Smooth muscle cell (in vitro differentiated cells): Measurements from ENCODE around the gene PGP. TPM values are rescaled to one million over a fixed set of nuclear protein-coding genes. Genes with fewer than 3 reads are reported as not detected.

Source experiments
- DNase-seq: peaks from one replicate; lab custom pipeline; 2025; ENCODE audit not compliant: unreplicated experiment; lab: John Stamatoyannopoulos, UW
- H2AFZ ChIP-seq: fragments of 200-600 bp; sonication (generic); 2 replicates; pipeline ENCODE4 v1.6.0; 2016; ENCODE audit warnings: antibody characterized with exemption, low read depth, mild to moderate bottlenecking
- H3F3A ChIP-seq: fragments of 200-600 bp; sonication (generic); 2 replicates; pipeline ENCODE4 v1.6.0; 2017; ENCODE audit warnings: antibody characterized with exemption, low read depth
- H3K27ac ChIP-seq: fragments of 200-600 bp; sonication (generic); 2 replicates; pipeline ENCODE4 v1.5.1; 2016; ENCODE audit warnings: low read depth, mild to moderate bottlenecking
- H3K27me3 ChIP-seq: fragments of 200-600 bp; sonication (generic); 2 replicates; pipeline ENCODE4 v1.6.1; 2016; ENCODE audit warnings: low read depth, mild to moderate bottlenecking
- H3K36me3 ChIP-seq: fragments of 200-600 bp; sonication (generic); 2 replicates; pipeline ENCODE4 v1.5.1; 2016; ENCODE audit warnings: low read depth
- H3K4me1 ChIP-seq: fragments of 200-600 bp; sonication (generic); 2 replicates; pipeline ENCODE4 v1.5.1; 2016; ENCODE audit warnings: low read depth
- H3K4me2 ChIP-seq: fragments of 200-600 bp; sonication (generic); 2 replicates; pipeline ENCODE4 v1.6.0; 2016; ENCODE audit warnings: mild to moderate bottlenecking
- H3K4me3 ChIP-seq: fragments of 200-600 bp; sonication (generic); 2 replicates; pipeline ENCODE4 v1.5.1; 2016; ENCODE audit warnings: mild to moderate bottlenecking
- H3K79me2 ChIP-seq: fragments of 200-600 bp; sonication (generic); 2 replicates; pipeline ENCODE4 v1.6.0; 2016; ENCODE audit warnings: low read depth, mild to moderate bottlenecking
- H3K9ac ChIP-seq: fragments of 200-600 bp; sonication (generic); 2 replicates; pipeline ENCODE4 v1.6.0; 2016; ENCODE audit warnings: low read depth
- H3K9me3 ChIP-seq: fragments of 200-600 bp; sonication (generic); replicated peaks from 2 replicates; pipeline ENCODE4 v1.5.1; 2016; ENCODE audit warnings: low read depth
- H4K20me1 ChIP-seq: fragments of 200-600 bp; sonication (generic); 2 replicates; pipeline ENCODE4 v1.6.0; 2016; ENCODE audit warnings: low read depth
- whole genome bisulfite sequencing: methylation state at CpG from one replicate; pipeline ENCODE4 v1.1.7; 2016; ENCODE audit warnings: low lambda C conversion rate; 5-methylcytosine and 5-hydroxymethylcytosine counted together
- polyA plus RNA-seq: library from polyadenylated mRNA; unstranded; fragments of >200 nt; fragmentation: Nextera tagmentation; extraction: Ambion mirVana; gene quantifications from 2 replicates; pipeline ENCODE4 v1.2.1, GENCODE V29; 2016
- total RNA-seq: library from RNA; depleted of rRNA; stranded (reverse); fragments of >200 nt; gene quantifications from 2 replicates; pipeline ENCODE4 v1.2.3, GENCODE V29; 2014
- TF ChIP-seq, protein P1 (sequence below): fragments of 200-600 bp; sonication (generic); IDR thresholded peaks from 2 replicates; pipeline ENCODE4 v1.5.1; 2017; ENCODE audit warnings: borderline replicate concordance, mild to moderate bottlenecking, antibody characterized with exemption; ENCODE audit not compliant: insufficient read depth, poor library complexity, severe bottlenecking

The PGP gene
- total and polyA plus RNA-seq, 2 experiments from 2014 or later, result 21.6 to 30.1 TPM

DNA sequence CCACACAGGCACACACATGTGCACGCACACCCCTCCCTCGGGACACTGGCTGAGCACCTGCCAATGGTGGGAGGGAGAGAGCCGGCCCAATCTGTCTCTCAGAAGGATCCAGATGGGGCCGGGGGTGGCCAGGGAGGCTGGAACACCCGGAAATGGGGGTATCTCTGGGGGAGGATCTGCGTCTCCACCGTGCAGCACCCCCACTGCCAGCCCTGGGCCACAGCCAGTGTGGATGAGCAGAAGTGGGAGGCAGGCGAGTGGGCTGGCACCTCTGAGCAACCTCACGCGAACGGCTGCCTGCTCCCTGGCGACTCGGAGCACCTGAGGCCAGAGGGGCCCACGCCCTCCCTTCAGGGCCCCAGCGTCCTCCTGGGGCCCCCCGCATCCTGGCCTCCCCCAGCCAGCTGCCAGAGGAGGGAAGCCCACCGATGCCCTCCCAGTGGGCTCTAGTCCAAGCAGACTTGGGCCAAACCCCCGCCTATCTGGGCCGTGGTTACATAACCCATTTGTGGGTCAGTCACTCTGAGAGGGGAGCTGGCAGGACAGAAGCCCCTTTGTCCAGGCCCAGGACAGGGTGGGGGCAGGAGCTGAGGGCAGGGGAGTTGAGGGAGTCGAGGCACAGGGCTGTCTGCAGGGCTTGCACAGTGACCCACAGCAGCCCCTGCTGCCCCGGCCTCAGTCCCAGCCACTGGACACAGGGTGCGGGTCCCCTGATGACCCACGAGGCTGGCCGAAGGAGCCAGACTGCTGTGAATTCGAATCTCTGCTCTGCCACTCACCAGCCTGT, 23.8 kb downstream of the PGP start:
- no peak overlapping the region for H3K27ac ChIP-seq
- 89% methylated on average over 22 of the region's 25 CpGs for WGBS
- no peak overlapping the region for H3K4me2 ChIP-seq
- H3K36me3 ChIP-seq, result no peaks in the 10 kb centered on the region
- H3K27me3 ChIP-seq, result peaks cover 13% of the 10 kb centered on the region
- TF ChIP-seq, protein P1, sequence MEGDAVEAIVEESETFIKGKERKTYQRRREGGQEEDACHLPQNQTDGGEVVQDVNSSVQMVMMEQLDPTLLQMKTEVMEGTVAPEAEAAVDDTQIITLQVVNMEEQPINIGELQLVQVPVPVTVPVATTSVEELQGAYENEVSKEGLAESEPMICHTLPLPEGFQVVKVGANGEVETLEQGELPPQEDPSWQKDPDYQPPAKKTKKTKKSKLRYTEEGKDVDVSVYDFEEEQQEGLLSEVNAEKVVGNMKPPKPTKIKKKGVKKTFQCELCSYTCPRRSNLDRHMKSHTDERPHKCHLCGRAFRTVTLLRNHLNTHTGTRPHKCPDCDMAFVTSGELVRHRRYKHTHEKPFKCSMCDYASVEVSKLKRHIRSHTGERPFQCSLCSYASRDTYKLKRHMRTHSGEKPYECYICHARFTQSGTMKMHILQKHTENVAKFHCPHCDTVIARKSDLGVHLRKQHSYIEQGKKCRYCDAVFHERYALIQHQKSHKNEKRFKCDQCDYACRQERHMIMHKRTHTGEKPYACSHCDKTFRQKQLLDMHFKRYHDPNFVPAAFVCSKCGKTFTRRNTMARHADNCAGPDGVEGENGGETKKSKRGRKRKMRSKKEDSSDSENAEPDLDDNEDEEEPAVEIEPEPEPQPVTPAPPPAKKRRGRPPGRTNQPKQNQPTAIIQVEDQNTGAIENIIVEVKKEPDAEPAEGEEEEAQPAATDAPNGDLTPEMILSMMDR, result no peak
- no peaks in the 10 kb centered on the region for H3K4me1 ChIP-seq
- no peaks in the 10 kb centered on the region for H3K79me2 ChIP-seq
- no peak overlapping the region for H3K9ac ChIP-seq
- H2AFZ ChIP-seq, result no peak overlapping the region
- H3K9me3 ChIP-seq, result no peaks in the 10 kb centered on the region
- no peaks in the 10 kb centered on the region for H4K20me1 ChIP-seq
- DNase-seq, result no peak
- no peaks in the 10 kb centered on the region for H3F3A ChIP-seq
- no peak overlapping the region for H3K4me3 ChIP-seq

DNA sequence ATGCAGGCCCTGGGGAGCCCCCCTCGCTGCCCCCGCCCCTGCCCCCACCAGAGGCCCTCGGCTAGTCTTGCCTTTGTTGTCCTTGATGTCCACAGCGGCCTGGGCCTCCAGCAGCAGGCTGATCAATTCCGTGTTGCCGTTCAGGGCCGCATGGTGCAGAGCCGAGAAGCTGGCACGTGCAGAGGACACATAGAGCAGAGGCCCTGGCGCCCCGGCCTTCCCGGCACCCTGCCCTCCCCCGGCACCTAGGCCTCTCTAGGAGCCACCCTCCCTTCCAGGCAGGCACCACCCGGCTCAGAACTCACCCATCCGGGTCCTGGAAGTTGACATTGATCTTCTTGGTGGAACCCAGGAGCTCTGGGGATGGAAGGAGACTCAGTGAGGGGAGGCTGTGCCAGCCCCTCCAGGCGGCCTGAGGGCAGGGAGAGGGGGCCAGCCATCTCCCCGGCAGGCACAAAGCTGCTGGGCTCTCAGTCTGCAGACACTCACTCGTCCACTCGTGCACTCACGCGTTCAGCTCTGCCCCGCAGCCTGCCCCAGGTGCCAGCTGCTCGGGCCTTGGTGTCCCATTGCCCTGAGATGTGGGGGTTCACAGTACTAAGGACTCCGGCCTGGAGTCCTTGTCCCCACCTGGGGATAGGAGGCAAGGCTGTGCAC, 24.5 kb downstream of the PGP start:
- no peaks in the 10 kb centered on the region for H4K20me1 ChIP-seq

DNA sequence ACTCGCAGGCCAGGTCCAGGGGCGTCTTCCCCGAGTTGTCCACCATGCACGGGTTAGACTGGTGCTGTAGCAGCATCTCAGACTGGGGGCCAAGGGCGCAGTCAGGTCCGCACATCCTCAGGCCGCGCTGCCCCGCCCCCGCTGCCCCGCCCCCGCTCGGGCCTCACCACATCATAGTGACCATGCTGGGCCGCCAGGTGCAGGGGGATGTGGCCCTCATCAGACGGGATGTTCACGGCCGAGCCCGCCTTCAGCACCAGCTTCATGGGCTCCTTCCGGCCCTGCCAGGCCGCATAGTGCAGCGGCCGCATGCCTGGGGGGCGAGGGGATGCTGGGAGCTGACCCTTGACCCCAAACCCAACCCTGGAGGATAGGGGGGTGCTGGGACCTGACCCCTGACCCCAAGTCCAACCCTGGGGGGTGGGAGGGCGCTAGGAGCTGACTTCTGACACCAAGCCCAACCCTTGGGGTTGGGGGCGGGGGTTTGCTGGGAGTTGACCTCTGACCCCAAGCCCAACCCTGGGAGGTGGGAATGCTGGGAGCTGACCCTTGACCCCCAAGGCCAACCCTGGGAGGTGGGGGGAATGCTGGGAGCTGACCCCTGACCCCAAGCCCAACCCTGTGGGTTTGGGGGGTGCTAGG, 25.3 kb downstream of the PGP start:
- 95% methylated on average over 21 of the region's 25 CpGs for WGBS
- TF ChIP-seq, protein P1, result no peak
- no peak overlapping the region for H2AFZ ChIP-seq
- H3K4me2 ChIP-seq, result no peak overlapping the region
- H3K4me3 ChIP-seq, result no peak overlapping the region
- DNase-seq, result no peak
- no peaks in the 10 kb centered on the region for H3K36me3 ChIP-seq
- H4K20me1 ChIP-seq, result no peaks in the 10 kb centered on the region
- H3K4me1 ChIP-seq, result no peaks in the 10 kb centered on the region
- H3F3A ChIP-seq, result no peaks in the 10 kb centered on the region
- H3K27ac ChIP-seq, result no peak overlapping the region
- H3K27me3 ChIP-seq, result no peaks in the 10 kb centered on the region
- H3K79me2 ChIP-seq, result no peaks in the 10 kb centered on the region
- H3K9ac ChIP-seq, result no peak overlapping the region
- H3K9me3 ChIP-seq, result no peaks in the 10 kb centered on the region

More for the DNA sequence above, 24.5 kb downstream of the PGP start:
- Histone ChIP-seq H3K4me3 (no peak overlapping the region), H3K9ac (no peak overlapping the region), H3K4me2 (no peak overlapping the region), H3K27ac (no peak overlapping the region), H3K36me3 (no peaks in the 10 kb centered on the region), H2AFZ (no peak overlapping the region), H3K9me3 (no peaks in the 10 kb centered on the region), H3K79me2 (no peaks in the 10 kb centered on the region), H3K4me1 (no peaks in the 10 kb centered on the region), H3F3A (no peaks in the 10 kb centered on the region), H3K27me3 (peaks cover 6% of the 10 kb centered on the region)
- WGBS, result 80% methylated on average over 16 of the region's 24 CpGs
- no peak for DNase-seq
- TF ChIP-seq, protein P1, result no peak
